Activated naive CD4-positive, alpha-beta T cell treated with anti-CD3 and anti-CD28 coated beads for 36 hours (primary cell): Measurements from ENCODE around the gene C2orf69. TPM values are rescaled to one million over a fixed set of nuclear protein-coding genes. Genes with fewer than 3 reads are reported as not detected.

Source experiments
- CTCF ChIA-PET: fragments of 350-600 bp; sonication (Branson Sonifier 250); formaldehyde crosslinking; loops from one replicate; lab custom pipeline; 2021; ENCODE audit warnings: antibody characterized with exemption; lab: Charles Lee
- DNase-seq: peaks from one replicate; pipeline ENCODE4 v3.0.0-alpha.2; 2020
- H3K27ac Mint-ChIP-seq: one replicate; pipeline ENCODE4 v1.8.0; 2021; ENCODE audit warnings: mild to moderate bottlenecking, mixed read lengths
- H3K27me3 Mint-ChIP-seq: one replicate; pipeline ENCODE4 v1.8.0; 2021; ENCODE audit warnings: low read depth, mixed read lengths
- H3K36me3 Mint-ChIP-seq: one replicate; pipeline ENCODE4 v1.8.0; 2021; ENCODE audit warnings: low read depth, mixed read lengths
- H3K4me1 Mint-ChIP-seq: one replicate; pipeline ENCODE4 v1.8.0; 2021; ENCODE audit warnings: low read depth, mixed read lengths
- H3K4me3 Mint-ChIP-seq: one replicate; pipeline ENCODE4 v1.8.0; 2021; ENCODE audit warnings: mild to moderate bottlenecking, moderate library complexity, mixed read lengths
- H3K9me3 Mint-ChIP-seq: one replicate; pipeline ENCODE4 v1.8.0; 2021; ENCODE audit warnings: mixed read lengths
- intact Hi-C: fragments of 100-400 bp; cut with micrococcal nuclease; formaldehyde crosslinking; loops from one replicate; pipeline ENCODE4 v1.15.1; 2023
- total RNA-seq, 2 experiments: library from RNA; stranded (reverse); gene quantifications; one replicate each; pipeline ENCODE4 v1.2.3, GENCODE V29; 2021

The C2orf69 gene
- total RNA-seq, 2 experiments from 2014 or later: 18.5 to 20.6 TPM

DNA sequence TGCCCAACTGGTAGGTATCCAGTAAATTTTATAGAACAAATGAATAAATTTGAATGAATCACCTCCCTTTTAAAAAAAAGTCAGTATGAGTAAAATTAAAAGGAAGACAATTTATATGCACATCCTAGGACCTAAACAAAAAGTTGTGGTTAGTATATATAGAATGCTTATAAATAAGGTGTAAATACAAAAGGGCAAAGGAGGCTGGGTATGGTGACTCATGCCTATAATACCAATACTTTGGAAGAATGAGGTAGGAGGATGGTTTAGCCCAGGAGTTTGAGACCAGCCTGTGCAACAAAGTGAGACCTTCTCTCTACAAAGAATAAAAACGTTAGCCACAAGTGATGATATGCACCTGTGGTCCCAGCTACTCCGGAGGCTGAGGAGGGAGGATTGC, 12.8 kb downstream of the C2orf69 start:
- H3K4me3 Mint-ChIP-seq: no peak overlapping the region
- peaks cover 20% of the 10 kb centered on the region for H3K36me3 Mint-ChIP-seq
- CTCF ChIA-PET: no interaction called here
- H3K9me3 Mint-ChIP-seq: no peaks in the 10 kb centered on the region
- DNase-seq: no peak
- peaks cover 15% of the 10 kb centered on the region for H3K4me1 Mint-ChIP-seq
- intact Hi-C loops: no loop called here
- H3K27me3 Mint-ChIP-seq: no peaks in the 10 kb centered on the region
- H3K27ac Mint-ChIP-seq: no peak overlapping the region

DNA sequence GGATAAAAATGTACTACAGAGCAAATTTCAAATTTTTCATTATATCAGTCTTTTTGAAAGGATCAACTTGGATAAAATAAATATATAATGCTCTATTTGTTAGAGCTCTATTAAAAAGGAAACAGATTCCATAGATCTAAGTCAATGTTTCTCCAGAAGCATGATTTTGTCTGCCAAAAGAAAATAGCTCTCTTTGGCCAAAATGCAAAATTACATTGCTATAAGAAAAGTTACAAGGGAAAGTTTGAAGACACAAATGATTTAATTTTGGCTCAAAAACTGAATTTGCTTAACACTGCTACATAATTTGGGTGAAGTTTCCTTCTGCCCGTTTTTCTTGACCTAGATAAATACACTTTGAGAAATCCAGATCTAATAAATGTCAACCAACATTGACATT, 15.7 kb downstream of the C2orf69 start:
- Mint-ChIP-seq H3K27ac (no peak overlapping the region), H3K9me3 (no peaks in the 10 kb centered on the region), H3K27me3 (no peaks in the 10 kb centered on the region), H3K4me1 (peaks cover 12% of the 10 kb centered on the region), H3K36me3 (peaks cover 22% of the 10 kb centered on the region), H3K4me3 (no peak overlapping the region)
- DNase-seq: no peak
- CTCF ChIA-PET: no interaction called here
- intact Hi-C loops: no loop called here

DNA sequence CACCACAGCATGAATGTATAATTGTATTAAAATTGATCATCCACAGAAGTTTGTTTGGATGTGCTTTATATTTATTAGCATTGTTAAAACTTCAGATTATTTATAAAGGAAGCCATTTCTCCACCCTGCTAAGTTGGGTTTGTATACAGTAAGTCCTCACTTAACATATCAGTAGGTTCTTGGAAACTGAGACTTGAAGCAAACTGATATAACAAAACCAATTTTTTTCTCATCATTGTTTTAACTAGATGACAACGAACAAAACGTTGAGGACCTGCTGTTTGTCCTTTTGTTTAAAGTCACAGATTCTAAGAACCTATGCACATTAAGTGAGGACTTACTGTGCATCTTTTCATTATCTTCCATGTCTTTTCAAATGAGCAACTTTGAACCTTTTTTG, 17.1 kb downstream of the C2orf69 start:
- CTCF ChIA-PET: no interaction called here
- DNase-seq: no peak
- Mint-ChIP-seq H3K4me3 (no peak overlapping the region), H3K27ac (no peak overlapping the region), H3K4me1 (peaks cover 7% of the 10 kb centered on the region), H3K27me3 (no peaks in the 10 kb centered on the region), H3K36me3 (peaks cover 20% of the 10 kb centered on the region), H3K9me3 (no peaks in the 10 kb centered on the region)
- intact Hi-C loops: no loop called here

DNA sequence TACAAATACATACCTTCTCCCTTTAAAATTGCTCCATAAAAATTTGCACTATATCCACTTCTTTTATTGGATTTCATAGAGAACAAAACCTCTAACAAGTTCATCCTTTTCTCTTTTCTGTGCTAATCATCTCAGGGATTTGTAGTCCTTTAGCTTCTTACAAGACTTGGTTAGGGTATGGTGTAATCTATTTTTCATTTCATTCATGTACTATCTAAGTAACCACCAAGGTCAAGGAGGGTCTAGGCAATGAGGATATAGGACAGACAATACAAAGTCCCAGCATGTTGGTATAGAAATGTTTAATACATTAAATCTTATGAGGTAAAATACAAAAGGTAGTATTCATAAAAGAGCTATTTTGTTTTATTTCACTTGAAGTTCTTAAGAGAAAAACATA, 17.5 kb downstream of the C2orf69 start:
- peaks cover 7% of the 10 kb centered on the region for H3K4me1 Mint-ChIP-seq
- intact Hi-C loops: no loop called here
- H3K27me3 Mint-ChIP-seq: no peaks in the 10 kb centered on the region
- no peak overlapping the region for H3K27ac Mint-ChIP-seq
- H3K4me3 Mint-ChIP-seq: no peak overlapping the region
- no peak for DNase-seq
- CTCF ChIA-PET: no interaction called here
- H3K36me3 Mint-ChIP-seq: peaks cover 20% of the 10 kb centered on the region
- no peaks in the 10 kb centered on the region for H3K9me3 Mint-ChIP-seq

DNA sequence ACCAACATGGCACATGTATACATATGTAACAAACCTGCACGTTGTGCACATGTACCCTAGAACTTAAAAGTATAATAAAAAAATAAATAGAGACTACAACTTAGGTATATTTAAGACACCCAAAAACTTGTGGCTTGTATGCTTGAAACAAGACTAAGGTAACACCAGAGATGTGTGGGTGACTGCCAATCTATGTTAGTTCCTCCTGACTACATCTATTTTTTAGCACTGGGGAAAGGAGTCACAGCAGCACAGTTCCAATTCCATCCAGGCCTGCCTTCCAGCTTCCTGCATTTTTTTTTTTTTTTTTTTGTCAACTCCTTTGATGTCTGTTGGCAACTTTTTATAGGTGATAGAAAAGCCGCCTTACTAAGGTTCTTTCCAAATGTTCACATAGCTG, 18.2 kb downstream of the C2orf69 start:
- intact Hi-C loops: no loop called here
- peaks cover 2% of the 10 kb centered on the region for H3K4me1 Mint-ChIP-seq
- CTCF ChIA-PET: interaction anchor here (0.7 kb wide), 1 partner anchor 364 kb away, joined by 3 read pairs; no protein-coding TSS in a partner anchor
- no peak overlapping the region for H3K4me3 Mint-ChIP-seq
- H3K27me3 Mint-ChIP-seq: no peaks in the 10 kb centered on the region
- no peak for DNase-seq
- H3K27ac Mint-ChIP-seq: no peak overlapping the region
- H3K36me3 Mint-ChIP-seq: peaks cover 20% of the 10 kb centered on the region
- H3K9me3 Mint-ChIP-seq: no peaks in the 10 kb centered on the region

DNA sequence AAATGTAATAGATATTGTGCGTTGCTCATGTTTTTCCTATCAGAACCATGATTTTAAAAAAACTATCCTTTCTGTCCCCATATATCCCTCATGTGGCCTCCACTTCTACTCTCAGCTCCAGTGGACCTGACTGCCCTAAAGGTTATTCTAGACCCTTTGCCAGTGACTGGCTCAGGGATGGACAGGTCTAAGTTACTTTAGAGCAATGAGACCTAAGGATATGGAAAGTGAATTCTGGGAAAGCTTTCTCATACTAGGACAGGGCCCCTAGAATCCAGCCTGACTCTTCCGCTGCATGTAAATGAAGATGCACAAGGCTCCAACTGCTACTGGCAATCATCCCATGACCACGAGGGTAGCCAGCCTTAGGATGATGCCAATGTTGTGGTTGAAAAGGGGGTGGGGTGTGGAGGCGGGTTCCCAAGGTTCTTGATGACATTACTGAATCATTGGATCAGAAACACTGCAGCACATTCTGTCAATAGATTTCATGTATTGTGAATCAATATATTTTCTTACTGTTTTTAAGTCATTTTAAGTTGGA, 21.3 kb downstream of the C2orf69 start:
- H3K27ac Mint-ChIP-seq: no peak overlapping the region
- H3K9me3 Mint-ChIP-seq: no peaks in the 10 kb centered on the region
- H3K27me3 Mint-ChIP-seq: no peaks in the 10 kb centered on the region
- H3K4me3 Mint-ChIP-seq: no peak overlapping the region
- DNase-seq: no peak
- H3K4me1 Mint-ChIP-seq: no peaks in the 10 kb centered on the region
- peaks cover 12% of the 10 kb centered on the region for H3K36me3 Mint-ChIP-seq
- CTCF ChIA-PET: interaction anchor here (0.5 to 0.9 kb wide), 2 partner anchors 8 to 45 kb away, joined by 3 to 4 read pairs; no protein-coding TSS in a partner anchor
- intact Hi-C loops: no loop called here

DNA sequence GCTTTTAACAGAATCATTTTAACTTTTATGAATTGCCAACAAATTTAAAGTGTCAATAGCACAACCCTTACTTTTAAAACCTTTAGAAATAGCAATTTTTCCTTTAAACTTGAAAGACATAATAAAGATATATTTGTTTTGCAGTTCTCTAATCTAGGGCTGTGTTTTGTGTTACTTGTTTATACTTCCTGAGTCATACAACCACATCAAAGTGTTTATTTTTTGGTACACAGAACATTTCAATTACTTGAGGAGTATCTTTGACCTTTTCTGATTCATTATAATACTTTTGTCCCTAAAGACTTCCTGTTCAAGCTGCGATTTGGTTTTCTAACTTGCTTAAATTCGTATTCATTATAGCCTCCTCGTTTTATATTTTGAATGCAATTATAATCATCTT, 22.4 kb downstream of the C2orf69 start:
- CTCF ChIA-PET: interaction anchor here (0.6 kb wide), 1 partner anchor 117 kb away, joined by 3 read pairs; no protein-coding TSS in a partner anchor
- H3K9me3 Mint-ChIP-seq: no peaks in the 10 kb centered on the region
- no peaks in the 10 kb centered on the region for H3K27me3 Mint-ChIP-seq
- H3K27ac Mint-ChIP-seq: no peak overlapping the region
- H3K4me1 Mint-ChIP-seq: no peaks in the 10 kb centered on the region
- intact Hi-C loops: no loop called here
- peaks cover 13% of the 10 kb centered on the region for H3K36me3 Mint-ChIP-seq
- no peak for DNase-seq
- H3K4me3 Mint-ChIP-seq: no peak overlapping the region

DNA sequence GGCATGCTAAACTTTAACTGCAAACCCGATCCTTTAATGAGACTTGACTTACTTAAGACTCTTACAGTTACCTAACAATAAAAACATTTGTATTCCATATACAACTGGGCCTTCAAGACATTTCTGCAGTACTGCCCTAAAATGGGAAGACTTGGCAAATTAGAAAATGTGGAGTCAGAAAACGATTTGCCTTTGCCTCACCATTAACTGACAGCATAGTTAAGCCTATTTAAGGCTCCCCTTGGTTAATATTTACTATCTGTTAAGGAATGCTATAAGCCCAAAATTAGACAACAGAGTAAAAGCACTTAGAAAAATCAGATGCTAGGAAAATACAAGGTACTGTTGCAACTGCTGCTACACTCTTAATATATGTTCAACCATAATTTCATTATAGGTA, 25.5 kb downstream of the C2orf69 start:
- no peaks in the 10 kb centered on the region for H3K4me1 Mint-ChIP-seq
- no peak for DNase-seq
- no peak overlapping the region for H3K27ac Mint-ChIP-seq
- CTCF ChIA-PET: no interaction called here
- no peaks in the 10 kb centered on the region for H3K9me3 Mint-ChIP-seq
- intact Hi-C loops: no loop called here
- H3K27me3 Mint-ChIP-seq: no peaks in the 10 kb centered on the region
- peaks cover 10% of the 10 kb centered on the region for H3K36me3 Mint-ChIP-seq
- H3K4me3 Mint-ChIP-seq: no peak overlapping the region

DNA sequence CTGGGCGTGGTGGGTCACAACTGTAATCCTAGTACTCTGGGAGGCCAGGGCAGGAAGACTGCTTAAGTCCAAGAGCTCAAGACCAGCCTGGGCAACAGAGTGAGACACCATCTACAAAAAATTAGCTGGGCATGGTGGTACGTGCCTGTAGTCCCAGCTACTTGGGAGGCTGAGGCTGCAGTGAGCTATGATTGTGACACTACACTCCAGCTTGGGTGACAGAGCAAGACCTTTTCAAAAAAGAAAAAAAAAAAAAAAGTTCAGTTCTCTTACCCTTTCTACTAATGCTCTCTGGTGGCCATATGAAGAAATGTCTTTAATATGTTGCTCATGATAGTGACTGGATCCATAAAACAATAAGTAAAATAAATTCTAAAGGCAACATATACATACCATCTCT, 29.3 kb downstream of the C2orf69 start:
- CTCF ChIA-PET: interaction anchor here (0.6 to 1.3 kb wide), 13 partner anchors 8 to 1218 kb away, joined by 3 to 6 read pairs (median 3); partner anchors contain the start of gene C2orf69
- Mint-ChIP-seq H3K4me1 (peaks cover 6% of the 10 kb centered on the region), H3K36me3 (peaks cover 7% of the 10 kb centered on the region), H3K4me3 (no peak overlapping the region), H3K27ac (no peak overlapping the region), H3K27me3 (no peaks in the 10 kb centered on the region), H3K9me3 (no peaks in the 10 kb centered on the region)
- no peak for DNase-seq
- intact Hi-C loops: loop anchor here (1.0 kb wide), 2 partner anchors 90 to 236 kb away; no protein-coding TSS in a partner anchor

DNA sequence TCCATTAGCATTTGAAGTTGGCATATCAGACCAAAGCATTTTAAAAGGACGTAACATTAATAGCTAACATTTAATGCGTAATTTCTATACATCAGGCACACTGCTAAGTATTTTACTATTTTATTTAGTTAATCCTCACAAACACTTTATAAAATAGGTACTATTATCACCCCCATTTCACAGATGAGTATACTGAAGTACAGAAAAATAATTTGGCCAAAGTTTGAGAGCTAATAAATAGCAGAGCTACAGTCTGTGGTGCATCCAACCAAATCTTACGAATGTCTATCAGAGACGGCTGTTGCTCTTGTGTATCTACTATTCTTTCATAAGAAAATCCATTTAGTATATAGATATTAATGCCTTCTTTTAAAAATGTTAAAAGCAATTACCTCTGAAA, 32.3 kb downstream of the C2orf69 start:
- peaks cover 13% of the 10 kb centered on the region for H3K4me1 Mint-ChIP-seq
- intact Hi-C loops: no loop called here
- H3K9me3 Mint-ChIP-seq: no peaks in the 10 kb centered on the region
- no peaks in the 10 kb centered on the region for H3K27me3 Mint-ChIP-seq
- H3K4me3 Mint-ChIP-seq: no peak overlapping the region
- H3K27ac Mint-ChIP-seq: no peak overlapping the region
- no peak for DNase-seq
- H3K36me3 Mint-ChIP-seq: peaks cover 16% of the 10 kb centered on the region
- CTCF ChIA-PET: interaction anchor here (0.8 to 1.3 kb wide), 2 partner anchors 30 to 203 kb away, joined by 3 to 4 read pairs; no protein-coding TSS in a partner anchor

DNA sequence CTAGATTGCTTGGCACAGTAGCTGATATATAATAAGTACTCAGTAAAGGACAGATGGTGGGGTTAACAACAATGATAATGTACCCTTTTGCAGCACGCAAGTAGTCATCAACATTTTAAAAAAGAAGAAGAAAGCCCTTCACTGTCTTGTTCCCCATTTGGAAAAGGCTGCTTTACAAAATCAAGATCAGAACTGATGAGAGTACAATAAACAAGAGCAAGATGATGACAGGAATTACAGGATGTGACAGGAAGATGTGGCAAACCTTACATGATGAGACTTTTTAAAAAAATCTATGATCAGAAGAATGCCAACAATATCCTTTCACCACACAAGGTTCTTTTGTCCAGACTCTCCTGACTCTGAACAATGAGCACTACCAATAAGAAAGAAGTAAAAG, 35.1 kb downstream of the C2orf69 start:
- peaks cover 18% of the 10 kb centered on the region for H3K36me3 Mint-ChIP-seq
- H3K27ac Mint-ChIP-seq: no peak overlapping the region
- CTCF ChIA-PET: no interaction called here
- intact Hi-C loops: no loop called here
- DNase-seq: no peak
- peaks cover 19% of the 10 kb centered on the region for H3K4me1 Mint-ChIP-seq
- no peaks in the 10 kb centered on the region for H3K9me3 Mint-ChIP-seq
- no peaks in the 10 kb centered on the region for H3K27me3 Mint-ChIP-seq
- no peak overlapping the region for H3K4me3 Mint-ChIP-seq

DNA sequence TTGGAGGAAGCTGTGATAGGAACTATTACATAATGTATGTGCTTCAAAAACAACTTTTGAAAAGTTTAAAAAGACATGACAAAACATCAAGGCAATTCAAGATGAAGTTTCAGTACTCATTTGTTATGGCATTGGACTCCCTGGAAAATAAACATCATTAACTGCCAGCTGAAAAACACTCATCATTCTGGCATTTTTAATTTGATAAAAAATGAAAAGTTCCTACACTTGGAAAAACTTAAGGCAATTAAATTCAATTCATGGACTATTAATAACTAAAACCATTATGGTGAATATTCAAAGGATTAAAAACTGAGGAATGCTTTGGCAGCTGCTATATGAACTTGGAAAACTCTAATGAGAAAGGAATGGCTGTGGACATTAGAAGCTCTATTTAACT, 35.7 kb downstream of the C2orf69 start:
- CTCF ChIA-PET: no interaction called here
- Mint-ChIP-seq H3K27me3 (no peaks in the 10 kb centered on the region), H3K36me3 (peaks cover 18% of the 10 kb centered on the region), H3K4me3 (no peak overlapping the region), H3K27ac (no peak overlapping the region), H3K4me1 (peaks cover 21% of the 10 kb centered on the region), H3K9me3 (no peaks in the 10 kb centered on the region)
- intact Hi-C loops: no loop called here
- DNase-seq: no peak

DNA sequence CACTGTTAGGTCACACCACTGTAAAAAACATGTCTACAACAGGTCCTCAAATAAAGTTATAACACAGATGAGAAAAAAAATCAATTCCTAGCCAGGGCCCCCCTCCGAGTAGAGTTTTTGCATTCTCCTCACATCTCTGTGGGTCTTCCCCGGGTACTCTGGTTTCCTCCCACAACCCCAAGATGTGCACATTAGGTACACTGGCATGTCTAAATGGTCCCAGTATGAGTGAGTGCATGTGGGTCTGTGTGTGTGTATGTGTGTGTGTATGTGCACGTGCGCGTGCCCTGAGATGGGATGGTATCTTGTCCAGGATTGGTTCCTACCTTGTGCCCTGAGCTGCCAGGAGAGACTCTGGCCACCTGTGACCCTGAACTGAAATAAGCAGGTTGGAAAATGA, 39.3 kb downstream of the C2orf69 start:
- no peaks in the 10 kb centered on the region for H3K9me3 Mint-ChIP-seq
- intact Hi-C loops: no loop called here
- no peak overlapping the region for H3K27ac Mint-ChIP-seq
- H3K4me3 Mint-ChIP-seq: no peak overlapping the region
- peaks cover 30% of the 10 kb centered on the region for H3K4me1 Mint-ChIP-seq
- no peak for DNase-seq
- H3K36me3 Mint-ChIP-seq: peaks cover 18% of the 10 kb centered on the region
- CTCF ChIA-PET: no interaction called here
- no peaks in the 10 kb centered on the region for H3K27me3 Mint-ChIP-seq
